HCT116 (cell line): Measurements from ENCODE around the gene CACNA1C. TPM values are rescaled to one million over a fixed set of nuclear protein-coding genes. Genes with fewer than 3 reads are reported as not detected.

Experiments
- ATAC-seq: fragments of 200-7000 bp; cut with Tn5 transposase; 2 replicates; pipeline ENCODE4 v1.9.1; 2020; ENCODE audit warnings: mild to moderate bottlenecking, moderate library complexity
- BruUV-seq: library from RNA; stranded (reverse); fragments of 400-500 nt; replicated peaks from 2 replicates; lab custom pipeline; 2021; lab: Mats Ljungman, UMichigan
- CTCF ChIA-PET: fragments of 300-600 bp; sonication (Branson Sonifier 250); formaldehyde crosslinking; loops from one replicate; lab custom pipeline; 2021; ENCODE audit warnings: antibody characterized with exemption; lab: Charles Lee
- POLR2A ChIA-PET: fragments of 300-600, 350-600 bp; sonication (Branson Sonifier 250); formaldehyde crosslinking; loops from one replicate; lab custom pipeline; 2021; ENCODE audit warnings: antibody characterized with exemption; lab: Charles Lee
- RAD21 ChIA-PET, 2 experiments: fragments of 300-600 bp; sonication (Branson Sonifier 250); formaldehyde crosslinking; loops; one replicate each; lab custom pipeline; 2023; ENCODE audit warnings: low total read pairs in 2 of 2; ENCODE audit not compliant: uncharacterized antibody in 2 of 2, unreplicated experiment in 2 of 2, low non-redundant PET in 1 of 2; lab: Charles Lee
- DNase-seq: peaks from one replicate; pipeline ENCODE4 v3.0.0-alpha.2; 2010; ENCODE audit warnings: low read depth, low spot score
- H2AFZ ChIP-seq: fragments of 200-600 bp; shearing (Covaris generic), sonication (generic); 2 replicates; pipeline ENCODE4 v1.6.1; 2017; ENCODE audit warnings: low read depth, mixed run types, mixed read lengths, antibody characterized with exemption, low read length; ENCODE audit not compliant: poor library complexity, severe bottlenecking
- H3K27ac ChIP-seq: 2 replicates; pipeline ENCODE4 v1.5.1; 2012; ENCODE audit warnings: low read depth, low read length
- H3K27me3 ChIP-seq: fragments of 200-600 bp; sonication (generic); 2 replicates; pipeline ENCODE4 v1.6.1; 2016; ENCODE audit warnings: mixed run types, low read length, mixed read lengths; ENCODE audit not compliant: insufficient read depth
- H3K36me3 ChIP-seq, 2 experiments: fragments of 200-500 bp in 1 of 2; fragments of 200-600 bp in 1 of 2; sonication (Bioruptor generic) in 1 of 2; sonication (generic) in 1 of 2; 2 replicates each; pipeline versions ENCODE4 v1.5.1 to v1.6.1; 2014 to 2016; ENCODE audit warnings: low read length in 2 of 2, inconsistent platforms in 1 of 2, mixed read lengths in 1 of 2, mixed run types in 1 of 2; ENCODE audit not compliant: insufficient read depth in 2 of 2, control insufficient read depth in 1 of 2
- H3K4me1 ChIP-seq, 2 experiments: fragments of 200-600 bp in 1 of 2; sonication (generic) in 1 of 2; 2 replicates each; pipeline versions ENCODE4 v1.5.1 to v1.6.1; 2012 to 2017; ENCODE audit warnings: low read length in 2 of 2, inconsistent platforms in 1 of 2, mild to moderate bottlenecking in 1 of 2, mixed read lengths in 1 of 2, mixed run types in 1 of 2, moderate library complexity in 1 of 2; ENCODE audit not compliant: insufficient read depth in 2 of 2, control insufficient read depth in 1 of 2
- H3K4me2 ChIP-seq: fragments of 200-600 bp; sonication (generic); 2 replicates; pipeline ENCODE4 v1.6.1; 2017; ENCODE audit warnings: mixed run types, low read length, mixed read lengths
- H3K4me3 ChIP-seq, 2 experiments: fragments of 200-600 bp in 1 of 2; sonication (generic) in 1 of 2; replicated peaks in 1 of 2; 2 replicates each; pipeline ENCODE4 v1.5.1; 2011 to 2016; ENCODE audit warnings: low read length in 2 of 2, control low read depth in 1 of 2, low read depth in 1 of 2, mild to moderate bottlenecking in 1 of 2, mixed read lengths in 1 of 2, mixed run types in 1 of 2
- H3K79me2 ChIP-seq: fragments of 200-600 bp; sonication (generic); 2 replicates; pipeline ENCODE4 v1.6.1; 2017; ENCODE audit warnings: mild to moderate bottlenecking, mixed run types, low read length, moderate library complexity, mixed read lengths; ENCODE audit not compliant: insufficient read depth
- H3K9ac ChIP-seq: fragments of 200-600 bp; sonication (generic); 2 replicates; pipeline ENCODE4 v1.6.1; 2016; ENCODE audit warnings: low read length, mixed read lengths
- H3K9me2 ChIP-seq: fragments of 200-600 bp; sonication (generic), shearing (Covaris generic); 2 replicates; pipeline ENCODE4 v1.6.1; 2017; ENCODE audit warnings: mixed run types, mild to moderate bottlenecking, moderate library complexity; ENCODE audit not compliant: insufficient read depth
- H3K9me3 ChIP-seq, 2 experiments: fragments of 200-500 bp in 1 of 2; fragments of 200-600 bp in 1 of 2; sonication (Bioruptor generic) in 1 of 2; sonication (generic) in 1 of 2; 2 replicates each; pipeline ENCODE4 v1.6.1; 2014 to 2017; ENCODE audit warnings: low read length in 2 of 2, mixed read lengths in 2 of 2, inconsistent platforms in 1 of 2, low read depth in 1 of 2, mild to moderate bottlenecking in 1 of 2, mixed run types in 1 of 2, moderate library complexity in 1 of 2; ENCODE audit not compliant: control insufficient read depth in 1 of 2, insufficient read depth in 1 of 2
- H4K20me1 ChIP-seq: fragments of 200-600 bp; sonication (generic), shearing (Covaris generic); 2 replicates; pipeline ENCODE4 v1.6.1; 2017; ENCODE audit warnings: mixed run types, mild to moderate bottlenecking, moderate library complexity; ENCODE audit not compliant: insufficient read depth
- ELF1 ChIP-seq: IDR thresholded peaks from 2 replicates; pipeline ENCODE4 v1.6.1; 2012; ENCODE audit warnings: low read depth, borderline replicate concordance
- EZH2 ChIP-seq: fragments of 200-600 bp; sonication (generic); IDR thresholded peaks from 2 replicates; pipeline ENCODE4 v1.6.1; 2017; ENCODE audit warnings: antibody characterized with exemption, mixed run types
- EZH2phosphoT487 ChIP-seq: fragments of 200-600 bp; IDR thresholded peaks from 2 replicates; pipeline ENCODE4 v1.6.1; 2018; ENCODE audit warnings: antibody characterized with exemption, borderline replicate concordance
- POLR2AphosphoS5 ChIP-seq: IDR thresholded peaks from 2 replicates; pipeline ENCODE4 v1.6.1; 2011; ENCODE audit warnings: mild to moderate bottlenecking, low read depth, low read length, moderate library complexity
- RAD21 ChIP-seq: IDR thresholded peaks from 2 replicates; pipeline ENCODE4 v1.6.1; 2012; ENCODE audit warnings: low read depth, mild to moderate bottlenecking
- SRF ChIP-seq: IDR thresholded peaks from 2 replicates; pipeline ENCODE4 v1.6.1; 2012; ENCODE audit warnings: low read depth
- TCF7L2 ChIP-seq: IDR thresholded peaks from 2 replicates; pipeline ENCODE4 v1.7.0; 2011; ENCODE audit warnings: borderline replicate concordance, inconsistent platforms; ENCODE audit not compliant: insufficient read depth, insufficient read length; ENCODE audit errors: extremely low read depth
- YY1 ChIP-seq: IDR thresholded peaks from 2 replicates; pipeline ENCODE4 v1.6.1; 2011; ENCODE audit warnings: low read length, low read depth, moderate library complexity, mild to moderate bottlenecking; ENCODE audit not compliant: insufficient replicate concordance; ENCODE audit errors: extremely low read depth
- ZNF274 ChIP-seq: fragments of 200-500 bp; sonication (Bioruptor generic); IDR thresholded peaks from 2 replicates; pipeline ENCODE4 v1.6.1; 2014; ENCODE audit warnings: mild to moderate bottlenecking, low read depth, low read length, inconsistent platforms
- intact Hi-C: fragments of 100-400 bp; cut with micrococcal nuclease; formaldehyde crosslinking; loops from 2 replicates; pipeline ENCODE4 v1.10.0; 2022
- total RNA-seq: library from RNA; stranded (reverse); gene quantifications from one replicate; pipeline ENCODE4 v1.2.1, GENCODE V29; 2021; ENCODE audit not compliant: unreplicated experiment
- TF ChIP-seq, protein P1 (sequence below): IDR thresholded peaks from 2 replicates; pipeline ENCODE4 v1.6.1; 2011; ENCODE audit warnings: mild to moderate bottlenecking, low read length, moderate library complexity; ENCODE audit not compliant: insufficient replicate concordance; ENCODE audit errors: extremely low read depth
- TF ChIP-seq, protein P2 (sequence below): IDR thresholded peaks from 2 replicates; pipeline ENCODE4 v1.6.1; 2012

Gene CACNA1C
- total RNA-seq, 1 experiment from 2014 or later, result 0.05 TPM

- Histone ChIP-seq H3K79me2 (no peaks in the 10 kb centered on the region), H3K4me2 (no peak overlapping the region), H3K9me2 (no peaks in the 10 kb centered on the region), H3K9me3 (no peaks in the 10 kb centered on the region), H3K4me3 (no peak overlapping the region), H3K27ac (no peak overlapping the region), H3K27me3 (peaks cover 28% of the 10 kb centered on the region; the same call in 1 of the 2 replicates), H3K9ac (no peak overlapping the region), H4K20me1 (no peaks in the 10 kb centered on the region), H3K36me3 (no peaks in the 10 kb centered on the region), H3K4me1 (no peaks in the 10 kb centered on the region), H2AFZ (no peak overlapping the region)
- ATAC-seq (no peak), DNase-seq (no peak)
- no TSS peak for BruUV-seq
- ChIA-PET RAD21 (no interaction called here), POLR2A (no interaction called here), CTCF (no interaction called here)
- intact Hi-C loops, result no loop called here
- TF ChIP-seq EZH2phosphoT487 (no peak), TCF7L2 (no peak), ZNF274 (no peak), SRF (no peak), POLR2AphosphoS5 (no peak), ELF1 (no peak), YY1 (no peak), RAD21 (no peak), EZH2 (no peak)
- TF ChIP-seq, protein P1, sequence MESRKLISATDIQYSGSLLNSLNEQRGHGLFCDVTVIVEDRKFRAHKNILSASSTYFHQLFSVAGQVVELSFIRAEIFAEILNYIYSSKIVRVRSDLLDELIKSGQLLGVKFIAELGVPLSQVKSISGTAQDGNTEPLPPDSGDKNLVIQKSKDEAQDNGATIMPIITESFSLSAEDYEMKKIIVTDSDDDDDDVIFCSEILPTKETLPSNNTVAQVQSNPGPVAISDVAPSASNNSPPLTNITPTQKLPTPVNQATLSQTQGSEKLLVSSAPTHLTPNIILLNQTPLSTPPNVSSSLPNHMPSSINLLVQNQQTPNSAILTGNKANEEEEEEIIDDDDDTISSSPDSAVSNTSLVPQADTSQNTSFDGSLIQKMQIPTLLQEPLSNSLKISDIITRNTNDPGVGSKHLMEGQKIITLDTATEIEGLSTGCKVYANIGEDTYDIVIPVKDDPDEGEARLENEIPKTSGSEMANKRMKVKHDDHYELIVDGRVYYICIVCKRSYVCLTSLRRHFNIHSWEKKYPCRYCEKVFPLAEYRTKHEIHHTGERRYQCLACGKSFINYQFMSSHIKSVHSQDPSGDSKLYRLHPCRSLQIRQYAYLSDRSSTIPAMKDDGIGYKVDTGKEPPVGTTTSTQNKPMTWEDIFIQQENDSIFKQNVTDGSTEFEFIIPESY, result no peak
- TF ChIP-seq, protein P2, sequence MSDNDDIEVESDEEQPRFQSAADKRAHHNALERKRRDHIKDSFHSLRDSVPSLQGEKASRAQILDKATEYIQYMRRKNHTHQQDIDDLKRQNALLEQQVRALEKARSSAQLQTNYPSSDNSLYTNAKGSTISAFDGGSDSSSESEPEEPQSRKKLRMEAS, result no peak
Measured at GRCh38 chr12:2411616-2412304, 359.0 kb downstream of the CACNA1C start.
